Putamen (tissue), 1 donor: ENCODE data around the gene MKKS.

Experiments used
- DNase-seq: peaks from one replicate; pipeline ENCODE4 v3.0.0-alpha.2; 2016; ENCODE audit warnings: low spot score

Gene MKKS

DNA sequence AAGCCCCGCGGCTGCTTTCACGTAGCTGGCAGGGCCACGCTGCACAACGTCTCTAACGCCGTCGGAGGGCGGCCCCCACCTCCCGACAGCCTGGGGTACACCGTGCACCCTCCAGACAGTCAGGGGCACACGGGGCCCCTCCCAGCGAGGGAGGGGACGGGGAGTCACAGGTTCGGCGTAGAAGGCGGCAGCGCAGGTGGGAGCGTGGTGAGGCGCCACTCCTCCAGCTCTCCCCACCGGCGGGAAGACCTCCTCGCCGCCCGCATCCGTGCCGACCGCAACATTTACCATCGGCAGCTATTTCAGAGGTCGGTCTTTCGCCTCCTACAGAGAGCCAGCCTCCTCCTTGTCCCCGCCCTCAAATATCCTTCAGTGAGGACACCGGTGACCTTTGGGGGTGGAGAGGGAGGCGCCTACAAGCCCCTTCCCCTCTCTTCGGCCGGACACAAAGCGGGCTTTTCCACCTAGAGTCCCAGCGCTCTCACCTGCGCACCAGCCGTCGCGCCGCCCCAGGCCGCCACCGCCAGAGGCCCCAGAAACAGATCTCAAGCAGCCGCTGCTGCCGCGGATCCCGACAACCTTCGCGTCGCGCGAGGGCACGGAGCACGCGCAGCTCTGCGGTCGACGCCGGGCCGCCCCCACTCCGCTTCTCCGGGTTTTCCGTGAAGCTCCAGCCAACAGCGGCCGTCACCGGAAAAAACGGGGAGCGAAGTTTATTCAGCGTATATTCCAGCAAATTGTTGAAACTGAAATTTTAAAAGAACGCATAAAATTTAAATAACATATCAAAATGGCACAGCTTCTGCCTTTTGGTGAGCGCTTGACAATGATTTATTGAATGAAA lies at the start of gene MKKS:
Gene MKKS (minus strand): TSS at position 600 of the 844 bp plus-strand sequence. CDS start 20,708 bp downstream, outside the sequence.
- DNase-seq = peak; percentile 88

DNA sequence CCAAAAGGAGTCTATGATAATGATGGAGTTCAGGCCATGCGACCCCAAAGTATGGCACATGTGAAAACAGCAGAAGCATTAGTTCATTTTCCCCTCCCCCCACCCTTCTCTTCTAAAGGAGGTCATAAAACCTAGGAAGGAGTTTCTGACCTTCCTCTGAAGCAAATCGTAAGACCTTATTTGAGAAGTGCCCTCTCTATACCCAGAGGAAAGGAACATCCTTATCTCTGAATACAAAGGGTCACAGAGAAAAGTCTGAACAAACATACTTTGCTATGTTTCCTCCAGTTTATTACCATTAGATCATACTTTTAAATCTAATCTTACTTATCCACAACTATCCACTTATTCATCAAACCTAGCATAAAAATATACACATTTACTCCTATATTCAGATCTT lies 49.7 kb upstream of the MKKS start:
- DNase-seq = no peak

DNA sequence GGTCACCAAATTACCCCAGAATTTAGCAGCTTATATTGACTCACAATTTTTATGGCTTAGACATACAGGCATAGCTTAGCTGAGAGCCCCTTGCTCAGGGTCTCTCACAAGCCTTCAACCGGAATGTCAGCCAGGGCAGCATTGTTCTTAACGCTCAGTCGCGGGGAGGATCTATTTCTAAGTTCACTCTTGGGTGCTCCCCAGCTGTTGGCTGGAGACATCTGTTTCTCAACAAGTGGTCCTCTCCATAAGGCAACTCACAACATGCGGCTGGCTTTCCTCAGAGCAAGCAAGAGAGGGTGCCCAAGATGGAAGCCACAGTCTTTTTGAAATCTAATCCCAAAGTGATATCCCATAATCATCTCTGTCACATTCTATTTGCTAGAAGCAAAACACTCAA lies 47.7 kb upstream of the MKKS start:
- DNase-seq = no peak

DNA sequence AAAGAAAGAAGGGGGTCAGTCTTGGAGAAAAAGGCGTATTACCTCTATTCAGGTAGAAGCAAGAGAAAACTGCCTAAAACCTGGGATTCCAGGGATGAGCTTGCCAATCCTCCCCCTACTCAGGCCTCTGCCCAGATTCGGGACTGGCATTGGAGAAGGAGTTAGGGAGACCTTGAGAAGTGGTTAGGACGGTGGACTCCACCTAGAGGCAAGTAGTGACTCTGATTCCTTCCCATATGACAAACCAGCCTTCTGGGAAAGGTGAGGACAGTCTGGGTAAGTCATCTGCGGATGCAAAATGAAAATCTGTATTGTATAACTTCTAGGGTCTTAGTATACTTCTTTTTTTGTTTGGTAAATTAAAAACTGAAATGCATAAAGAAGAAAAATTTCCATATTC lies 44.9 kb upstream of the MKKS start:
- no peak for DNase-seq

DNA sequence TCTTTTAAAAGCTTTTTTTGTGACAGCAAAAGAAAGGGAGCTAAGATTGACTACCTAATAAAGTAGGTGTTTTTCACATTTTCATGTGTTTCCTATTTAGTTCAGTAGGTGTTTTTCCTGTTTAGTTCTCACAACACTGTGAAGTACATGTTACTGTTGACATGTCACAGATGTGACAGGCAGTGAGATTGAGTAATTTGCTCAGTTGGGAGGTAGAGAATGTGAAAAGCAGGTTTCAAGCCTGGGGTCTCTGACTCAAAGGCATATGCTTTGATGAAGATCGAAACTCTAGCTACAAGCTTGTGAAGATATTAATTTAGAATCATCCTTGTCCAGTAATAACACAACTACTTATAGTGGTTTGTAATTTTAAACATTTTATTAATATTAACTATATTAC lies 44.2 kb upstream of the MKKS start:
- DNase-seq = no peak

DNA sequence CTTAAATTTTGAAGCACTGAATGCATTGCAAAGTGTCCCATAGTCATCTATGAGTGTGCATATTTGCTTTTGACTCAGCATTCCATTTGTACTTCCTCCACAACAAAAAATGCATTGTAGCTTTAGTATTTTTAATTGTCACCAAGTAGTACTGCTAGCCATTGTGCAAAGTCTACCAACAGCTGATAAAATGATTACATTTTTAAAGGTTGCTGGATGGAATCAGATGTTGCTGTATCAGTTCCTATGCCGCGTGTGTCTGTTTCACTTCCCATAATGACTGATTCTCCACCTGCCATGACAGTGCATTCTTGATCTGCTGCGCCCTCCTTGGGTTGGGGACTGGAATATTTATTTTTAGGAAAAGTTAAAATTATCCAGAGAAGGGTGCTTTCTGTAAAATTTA lies 42.3 kb upstream of the MKKS start:
- no peak for DNase-seq

DNA sequence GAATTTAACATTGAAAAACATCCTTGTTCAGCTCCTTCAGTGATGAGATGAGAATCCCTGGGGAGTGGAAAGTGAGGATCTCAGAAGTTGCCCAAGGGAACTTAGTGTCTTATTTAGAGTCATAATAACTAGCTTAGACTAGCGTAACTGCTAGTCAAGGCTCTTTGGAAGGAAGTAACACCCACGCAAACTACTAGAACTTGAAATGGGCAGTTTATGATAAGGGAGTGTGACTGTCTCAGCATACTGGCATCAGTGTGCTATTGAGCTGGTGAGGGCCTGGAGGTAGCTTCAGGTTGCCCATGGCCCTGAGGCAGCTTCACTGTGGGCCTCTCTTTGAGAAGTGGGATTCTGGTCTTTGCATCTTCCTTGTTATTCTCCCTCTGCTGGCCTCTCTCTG lies 41.2 kb upstream of the MKKS start:
- DNase-seq = no peak

DNA sequence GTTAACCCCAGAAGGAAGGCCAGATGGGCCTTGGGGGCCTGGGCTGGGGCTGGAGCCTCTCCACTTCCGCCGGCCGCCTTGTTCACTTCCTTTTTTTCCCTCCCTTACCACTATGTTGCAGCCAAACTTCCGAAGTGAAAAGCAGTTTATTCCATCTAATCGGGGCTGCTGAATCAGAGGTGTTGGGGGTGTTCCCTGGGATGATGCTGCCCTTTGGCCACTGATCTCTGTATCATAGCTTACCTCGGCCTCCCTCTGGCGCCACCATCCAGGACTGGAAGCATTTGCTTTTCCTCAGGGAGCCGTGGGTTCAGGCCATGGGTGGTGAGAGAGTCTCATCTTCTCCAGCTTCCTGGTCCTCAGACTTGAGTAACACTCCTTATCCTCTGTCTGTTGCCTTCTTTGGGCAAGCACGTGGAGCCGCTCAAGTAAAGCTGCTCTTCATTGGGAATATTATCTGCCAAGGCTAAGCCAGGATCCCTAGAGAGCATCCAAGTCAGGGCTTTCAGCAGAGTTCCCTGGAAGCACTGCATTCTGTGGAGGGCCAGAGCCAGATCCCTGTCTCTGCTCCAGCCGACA lies 40.7 kb upstream of the MKKS start:
- no peak for DNase-seq

DNA sequence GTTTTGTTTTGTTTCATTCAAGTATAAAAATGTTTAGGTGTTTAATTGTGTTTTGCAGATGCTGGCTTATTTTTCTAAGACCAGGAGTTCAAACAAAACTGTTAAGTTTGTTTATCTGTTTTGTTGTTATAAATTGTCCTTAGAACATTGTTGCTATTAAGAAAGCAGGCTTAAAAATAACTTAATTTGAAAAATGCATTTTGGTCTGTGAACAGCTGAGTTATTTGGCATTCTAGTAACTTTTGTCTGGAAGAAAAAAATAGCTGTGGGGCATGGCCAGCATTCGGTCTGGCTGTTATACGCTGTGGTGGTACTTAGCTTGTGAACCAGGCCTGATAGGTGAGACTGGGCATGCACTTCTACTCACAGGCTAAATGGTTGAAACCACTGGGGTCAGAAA lies 38.8 kb upstream of the MKKS start:
- no peak for DNase-seq

DNA sequence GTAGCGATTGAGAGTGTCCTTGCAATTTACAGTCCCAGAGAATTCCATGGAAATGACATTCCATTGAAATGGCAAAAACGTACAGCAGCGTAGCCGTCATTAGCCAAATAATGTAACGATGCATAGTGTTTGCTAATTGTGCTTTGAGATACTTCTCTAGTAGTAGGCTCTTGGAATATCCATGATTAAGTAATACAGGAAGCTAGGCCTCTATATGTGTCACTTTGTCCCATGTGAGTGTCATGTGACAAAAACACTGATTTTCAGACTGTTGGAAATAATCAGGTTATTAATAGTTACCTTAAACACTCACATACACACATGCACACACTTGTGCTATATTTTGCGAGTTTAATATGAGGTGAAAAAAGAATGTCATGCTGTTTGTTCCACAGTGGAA lies 36.3 kb upstream of the MKKS start:
- no peak for DNase-seq

DNA sequence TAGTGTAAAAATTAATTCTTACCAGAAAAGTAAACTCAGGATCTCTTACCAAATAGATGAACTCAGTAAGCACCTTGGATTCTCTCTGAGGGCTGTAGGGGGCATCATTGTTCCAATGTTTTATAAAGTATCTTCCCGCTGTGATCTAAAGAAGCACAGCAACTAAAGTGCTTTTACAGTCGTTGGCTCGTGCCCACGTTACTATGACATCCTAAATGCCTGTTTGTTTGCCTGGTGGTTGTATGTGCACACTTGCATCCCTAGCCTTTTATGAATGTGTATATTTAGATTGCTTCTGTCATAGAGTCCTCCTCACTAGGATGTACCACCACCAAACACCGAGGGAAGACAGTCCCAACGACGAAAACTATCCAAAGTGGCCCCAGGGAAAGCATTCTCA lies 35.6 kb upstream of the MKKS start:
- peak; percentile 51 for DNase-seq

DNA sequence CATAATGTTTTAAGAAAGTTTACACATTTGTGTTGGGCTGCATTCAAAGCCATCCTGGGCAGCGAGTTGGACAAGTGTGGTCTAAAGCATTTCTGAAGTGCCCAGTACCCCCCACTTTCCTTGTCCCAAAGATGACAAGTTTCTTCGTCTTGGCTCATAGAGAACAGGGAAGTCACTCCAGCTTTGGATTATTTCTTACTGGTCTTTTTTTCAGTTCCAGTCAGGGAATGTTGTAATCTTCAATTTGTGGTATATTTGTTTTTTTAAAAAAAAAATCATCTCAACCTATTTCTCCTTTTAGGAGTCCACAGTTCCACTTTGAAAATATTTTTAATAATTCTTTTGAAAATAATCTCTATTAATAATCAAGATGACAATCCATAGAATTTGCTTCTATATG lies 35.0 kb upstream of the MKKS start:
- DNase-seq = no peak

DNA sequence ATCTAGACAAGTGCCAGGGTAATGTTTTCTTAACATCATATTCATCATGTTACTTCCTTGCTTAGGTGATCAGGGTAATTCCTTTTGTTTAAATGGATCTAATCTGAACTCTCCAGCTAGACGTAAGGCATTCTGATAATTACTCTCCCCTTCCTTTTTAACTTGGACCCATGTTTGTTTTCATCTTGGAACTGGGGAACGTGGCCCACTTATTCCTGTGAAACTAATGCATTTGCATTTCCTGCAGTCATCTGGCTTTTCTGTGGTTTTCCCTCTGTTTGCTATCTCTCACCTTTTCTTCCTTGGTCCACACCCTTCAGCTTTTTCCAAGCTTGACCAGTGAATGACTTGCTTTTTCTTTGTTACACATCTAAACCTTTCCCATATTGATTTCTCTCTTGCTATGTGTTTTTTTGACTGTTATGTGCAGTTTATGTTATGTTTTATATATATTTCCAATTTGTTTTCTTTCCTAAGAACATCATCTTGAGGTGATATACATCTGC lies 34.4 kb upstream of the MKKS start:
- DNase-seq = no peak

DNA sequence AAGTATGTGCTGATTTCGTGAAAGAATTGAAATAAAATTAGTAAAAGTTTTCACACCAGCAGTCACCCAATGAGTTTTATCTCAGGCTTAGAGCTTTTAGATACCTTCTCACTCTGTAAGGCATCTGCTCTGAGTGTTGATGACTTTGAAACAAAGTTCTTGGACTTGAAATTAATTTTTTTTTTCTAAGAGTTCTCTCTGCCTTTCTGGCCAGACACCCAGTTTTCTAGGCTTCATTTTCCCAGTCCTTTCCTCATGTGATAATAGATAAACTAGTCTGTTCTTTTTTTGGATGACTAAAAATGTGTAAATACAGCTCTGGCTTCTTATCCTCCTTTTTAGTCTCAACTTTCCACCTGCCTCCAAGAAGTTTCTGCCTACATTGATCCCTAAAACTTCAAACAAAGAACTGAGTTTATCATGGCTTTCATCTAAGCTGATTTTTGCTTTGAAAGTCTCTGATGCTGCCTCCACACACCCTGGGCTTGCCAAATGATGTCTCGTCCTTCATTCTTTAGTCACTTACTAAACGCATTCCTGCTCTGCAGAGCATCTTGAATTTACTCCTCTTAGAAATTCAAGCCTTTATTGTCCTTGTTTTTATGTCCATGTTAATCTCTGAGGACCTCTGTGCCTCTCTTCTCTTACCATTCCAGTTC lies 33.8 kb upstream of the MKKS start:
- DNase-seq = no peak

DNA sequence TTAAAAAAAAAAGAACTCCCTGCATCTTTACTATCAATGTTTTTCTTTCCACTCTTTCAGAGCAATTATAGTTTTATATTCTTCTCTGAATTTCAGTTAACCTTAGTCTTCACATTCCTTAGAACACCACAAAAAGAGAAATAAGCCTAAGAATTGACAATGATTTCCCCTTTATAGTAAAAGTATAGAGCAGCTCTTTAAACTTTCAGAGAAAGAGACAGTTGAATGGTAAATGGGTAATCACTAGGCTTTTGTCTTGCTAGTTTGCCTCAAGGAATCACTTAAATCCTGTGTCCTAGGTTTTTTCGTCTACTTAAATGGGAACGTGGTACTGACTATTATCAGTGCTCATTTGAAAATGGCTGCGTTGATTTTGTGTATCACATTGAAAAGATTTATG lies 32.8 kb upstream of the MKKS start:
- DNase-seq = no peak

DNA sequence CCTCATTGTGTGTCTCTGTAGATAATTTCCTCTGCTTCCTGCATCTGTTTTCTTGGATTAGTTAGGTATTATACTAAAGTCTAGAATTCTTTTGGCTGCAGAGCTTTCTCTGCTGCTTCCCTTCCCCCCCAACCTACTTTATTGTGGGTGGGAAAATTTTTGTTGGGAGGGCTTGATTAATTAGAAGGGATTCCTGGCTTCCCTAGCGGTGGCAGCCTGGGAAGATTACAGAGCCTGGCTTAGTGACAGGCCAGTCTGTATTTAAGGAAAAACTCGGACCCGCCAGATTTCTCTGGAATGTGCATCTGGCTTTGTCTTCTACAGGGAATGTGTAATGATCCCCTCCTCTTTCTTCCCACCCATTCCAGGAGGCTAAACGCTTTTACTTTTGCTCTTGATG lies 32.3 kb upstream of the MKKS start:
- DNase-seq = no peak

DNA sequence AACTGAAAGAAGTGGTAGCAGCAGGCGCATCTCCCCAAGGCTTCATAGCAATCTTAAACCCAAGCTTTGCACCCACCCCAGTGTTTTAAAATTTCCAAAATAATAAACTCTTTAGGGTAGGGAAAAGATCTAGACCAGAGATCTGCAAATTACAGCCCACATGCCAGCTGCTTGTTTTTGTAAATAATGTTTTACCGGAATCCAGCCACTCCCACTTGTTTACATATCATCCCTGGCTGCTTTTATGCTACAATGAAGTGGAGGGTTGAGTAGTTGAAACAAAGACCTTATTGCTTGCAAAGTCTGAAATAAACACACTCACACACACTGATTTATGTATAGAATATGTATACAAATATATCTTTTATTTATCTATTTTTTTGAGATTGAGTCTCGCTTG lies 31.1 kb upstream of the MKKS start:
- DNase-seq = no peak

DNA sequence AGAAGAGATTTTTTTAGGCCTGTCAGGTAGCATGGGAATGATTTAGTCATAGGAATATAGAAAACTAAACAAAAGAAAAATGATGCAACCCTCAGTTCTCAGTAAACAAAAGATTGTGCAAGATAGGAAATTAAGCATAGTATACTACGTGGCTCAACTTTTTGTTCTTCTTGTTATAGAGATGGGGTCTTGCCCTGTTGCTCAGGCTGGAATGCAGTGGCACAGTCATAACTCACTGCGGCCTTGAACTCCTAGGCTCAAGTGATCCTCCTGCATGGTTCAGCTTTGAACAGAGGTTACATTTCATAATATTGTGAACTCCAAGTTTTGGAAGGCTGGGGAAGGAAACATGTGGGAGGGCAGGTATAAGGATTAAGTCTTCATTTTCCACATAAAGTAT lies 29.6 kb upstream of the MKKS start:
- DNase-seq = no peak

DNA sequence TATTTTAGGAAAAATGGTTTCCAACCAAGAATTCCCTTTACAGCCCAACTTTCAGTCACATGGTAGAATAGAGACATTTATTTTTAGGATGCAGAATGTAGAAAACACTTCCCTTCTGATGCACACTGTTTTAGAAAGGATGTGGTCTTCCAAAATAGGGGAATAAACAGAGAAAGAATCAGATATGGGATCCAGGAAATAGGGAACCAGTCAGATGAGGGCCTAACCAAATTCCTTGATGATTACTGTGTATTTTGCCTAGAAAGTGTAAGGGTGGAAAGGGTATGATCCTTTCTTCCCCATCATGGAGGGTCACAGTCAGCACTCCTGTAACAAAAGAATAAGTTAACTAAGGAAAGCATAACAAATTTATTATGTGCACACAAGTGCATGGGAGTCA lies 28.5 kb upstream of the MKKS start:
- no peak for DNase-seq

DNA sequence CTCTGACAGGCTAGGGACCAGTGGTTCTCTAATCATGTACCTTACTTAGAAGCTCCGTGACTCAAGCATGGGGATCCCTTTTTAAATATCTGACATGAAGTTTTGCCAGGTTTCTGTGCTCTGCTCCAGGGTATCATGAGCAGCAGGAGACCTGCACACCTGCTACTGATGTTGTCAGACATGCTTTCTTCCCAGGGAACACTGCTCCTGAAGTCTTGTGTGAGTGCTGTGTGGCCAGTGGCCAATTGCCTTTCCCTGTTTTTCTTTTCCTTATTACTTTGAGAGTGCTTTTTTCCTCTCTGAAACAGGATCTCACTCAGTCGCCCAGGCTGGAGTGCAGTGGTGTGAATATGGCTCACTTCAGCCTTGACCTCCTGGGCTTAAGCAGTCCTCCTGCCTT lies 27.5 kb upstream of the MKKS start:
- DNase-seq = no peak

DNA sequence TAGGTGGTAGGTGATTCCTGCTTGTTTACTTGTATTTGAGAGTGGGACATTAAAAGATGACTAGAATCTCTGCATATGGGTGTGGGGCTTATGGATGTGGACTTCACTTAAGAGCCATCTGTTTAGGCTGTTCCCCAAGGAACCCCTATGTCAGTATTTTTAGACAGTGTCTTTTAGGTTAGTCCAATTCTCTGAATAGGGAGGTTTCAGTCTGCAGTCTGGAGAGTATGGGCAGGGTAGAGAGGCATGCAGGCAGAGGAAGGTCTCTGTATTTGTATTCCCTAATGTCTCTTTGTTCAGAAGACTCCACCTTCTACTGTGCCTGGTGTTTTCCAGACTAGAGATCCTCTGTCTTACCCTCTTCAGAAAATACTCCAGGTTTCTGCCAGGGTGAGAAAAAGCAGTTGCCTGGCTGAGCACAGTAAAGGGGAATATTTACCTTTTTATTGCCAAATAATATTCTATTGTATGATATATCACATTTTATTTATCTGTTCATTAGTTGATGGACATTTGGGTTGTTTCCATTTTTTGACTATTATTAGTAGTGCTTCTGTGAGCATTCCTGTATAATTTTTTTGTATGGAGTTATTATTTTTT lies 20.2 kb upstream of the MKKS start:
- DNase-seq = no peak

DNA sequence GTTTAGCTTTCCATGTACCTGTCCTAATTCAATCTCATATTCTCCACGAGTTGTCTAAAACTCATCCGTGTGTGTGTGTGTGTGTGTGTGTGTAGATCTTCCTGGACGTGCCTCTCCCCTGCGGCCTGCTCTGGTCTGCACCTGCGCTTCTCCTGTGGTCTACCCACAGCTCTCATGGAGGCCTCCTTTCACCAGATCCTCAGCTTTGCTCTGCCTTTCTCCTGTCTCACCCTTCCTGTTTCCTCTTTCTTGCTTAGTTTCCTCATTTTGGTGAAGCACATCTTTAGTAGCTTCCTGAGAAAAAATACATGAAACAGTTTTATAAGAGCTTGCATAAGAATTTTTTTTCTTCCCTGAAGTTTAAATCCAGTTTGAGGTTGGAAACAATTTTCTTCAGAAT lies 19.2 kb upstream of the MKKS start:
- no peak for DNase-seq

DNA sequence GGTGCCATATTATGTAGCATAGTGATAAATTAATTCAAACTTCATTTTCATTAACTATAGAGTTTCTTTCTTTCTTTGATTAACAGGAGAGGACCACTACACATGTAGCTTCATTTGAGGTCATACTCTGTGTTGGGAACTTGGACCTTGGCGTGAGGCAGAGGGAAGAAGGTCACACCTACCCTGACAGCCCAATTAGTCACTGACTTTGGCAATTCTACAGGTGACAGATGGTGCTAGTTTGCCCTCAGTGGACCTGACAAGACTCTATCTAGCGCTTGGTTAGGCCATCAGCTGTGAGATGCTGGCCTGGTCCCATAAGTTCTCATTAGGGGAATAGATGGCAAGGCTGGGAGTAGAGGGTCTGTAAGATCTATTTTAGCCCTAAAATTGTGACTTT lies 15.2 kb upstream of the MKKS start:
- DNase-seq = no peak
